GM18502 (cell line): ENCODE measurements around the gene LAMTOR2.
"Not testable (repeated sequence)": the region's sequence is repeated elsewhere in the genome, so short reads cannot be mapped to it uniquely, and the experiment has no call there.

Experiments used
- ATAC-seq: cut with Tn5 transposase; IDR thresholded peaks from one replicate; pipeline ENCODE4 v1.9.1; 2021; ENCODE audit warnings: mild to moderate bottlenecking; ENCODE audit not compliant: unreplicated experiment, poor library complexity

The LAMTOR2 gene

DNA sequence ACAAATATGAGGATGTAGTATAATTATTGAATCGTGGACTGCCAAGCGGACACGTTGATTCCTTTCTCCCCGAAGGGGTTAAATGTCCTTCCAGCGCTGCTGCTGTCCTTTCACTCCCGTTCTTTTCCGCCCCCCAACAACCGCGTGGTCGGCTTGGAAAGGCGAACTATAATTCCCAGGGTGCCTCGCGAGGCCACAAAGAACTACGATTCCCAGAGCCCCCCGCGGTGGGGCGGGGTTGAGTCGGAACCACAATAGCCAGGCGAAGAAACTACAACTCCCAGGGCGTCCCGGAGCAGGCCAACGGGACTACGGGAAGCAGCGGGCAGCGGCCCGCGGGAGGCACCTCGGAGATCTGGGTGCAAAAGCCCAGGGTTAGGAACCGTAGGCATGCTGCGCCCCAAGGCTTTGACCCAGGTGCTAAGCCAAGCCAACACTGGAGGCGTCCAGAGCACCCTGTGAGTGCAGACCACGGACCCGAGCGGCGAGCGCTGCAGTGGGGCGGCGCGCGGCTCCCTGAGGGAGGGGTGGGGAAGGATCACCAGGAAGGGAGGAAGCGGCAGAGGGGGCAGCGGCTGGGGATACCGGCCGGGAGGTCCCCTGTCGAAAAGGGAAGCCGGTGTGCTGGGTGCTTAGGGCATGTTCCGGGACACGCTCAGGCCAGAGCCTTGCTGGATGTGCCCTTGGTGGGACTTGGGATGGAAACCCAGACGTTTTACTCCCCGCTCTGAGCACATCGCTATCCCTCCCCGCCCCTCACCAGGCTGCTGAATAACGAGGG, at the start of gene LAMTOR2:
TSS of gene LAMTOR2 (plus strand) at position 283 of the 781 bp plus-strand sequence. CDS start at position 391, 108 bp downstream.
- peak; percentile 69 for ATAC-seq

DNA sequence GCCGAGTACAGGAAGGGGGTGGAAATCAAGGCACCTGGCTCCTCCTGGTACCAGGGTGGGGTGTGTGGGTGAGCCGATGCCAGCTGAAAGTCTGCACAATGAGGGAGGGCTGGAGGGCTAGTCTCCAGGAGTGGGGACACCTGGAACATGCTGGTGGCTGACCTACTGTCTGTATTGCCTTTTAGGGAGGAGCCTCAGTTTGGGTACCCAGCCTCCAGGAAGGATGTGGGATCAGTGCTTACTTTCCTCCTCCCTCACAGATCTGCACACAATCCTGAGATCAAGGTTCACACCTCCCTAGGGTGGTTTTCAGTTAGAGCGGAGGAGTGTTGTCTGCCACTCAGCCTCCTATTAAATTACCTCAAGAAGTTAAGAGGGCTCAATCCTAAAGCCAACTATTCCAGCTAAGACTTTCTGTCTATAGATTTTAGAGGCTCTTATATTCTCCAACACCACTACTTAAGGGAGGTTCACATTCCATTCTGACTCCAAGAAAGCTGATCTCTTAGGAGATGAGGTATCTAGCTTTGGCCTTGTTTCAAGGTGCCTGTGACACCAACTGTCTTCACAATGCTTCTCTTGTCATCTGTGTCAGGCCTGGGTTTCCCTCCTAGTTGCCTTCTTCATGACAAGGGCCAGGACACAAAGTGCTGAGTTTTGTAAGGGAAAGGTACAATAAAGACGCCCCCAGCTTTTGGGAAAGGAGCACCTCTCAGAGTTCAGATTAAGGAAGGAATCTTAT, 49.6 kb upstream of the LAMTOR2 start:
- ATAC-seq, result no peak

DNA sequence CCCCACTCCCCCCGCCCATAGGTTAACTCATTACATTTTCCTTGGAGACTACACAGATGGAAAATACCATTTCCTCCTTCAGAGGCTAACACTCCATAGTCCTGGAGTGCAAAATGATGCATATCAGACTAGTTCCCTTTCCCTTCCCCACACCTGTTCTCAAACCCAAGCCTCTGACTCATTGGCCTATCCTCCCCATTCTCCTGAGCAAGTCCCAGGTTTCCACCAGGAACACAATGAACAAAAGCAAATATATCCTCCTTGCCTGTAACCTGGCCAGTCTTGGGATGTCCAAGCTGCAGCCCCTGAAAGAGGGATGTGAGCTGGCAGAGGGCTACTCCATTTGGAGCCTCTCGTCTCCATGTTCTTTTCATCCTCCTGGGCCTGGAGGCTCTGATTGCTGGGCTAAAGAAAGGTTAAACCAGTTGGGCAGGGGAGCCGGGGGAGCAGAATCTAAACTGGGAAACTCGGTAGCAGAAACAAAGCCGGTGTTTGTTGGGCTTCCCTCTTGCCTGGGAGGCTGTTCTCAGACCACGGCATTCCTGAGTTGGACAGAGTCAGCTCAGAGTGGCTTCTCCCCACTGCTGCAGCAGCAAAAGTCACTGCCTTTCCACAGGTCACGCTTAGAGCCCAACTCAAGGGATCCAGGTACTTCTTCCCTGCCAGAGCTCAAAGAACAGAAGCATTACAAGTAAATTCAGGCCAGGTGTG, 47.8 kb upstream of the LAMTOR2 start:
- ATAC-seq, result no peak

DNA sequence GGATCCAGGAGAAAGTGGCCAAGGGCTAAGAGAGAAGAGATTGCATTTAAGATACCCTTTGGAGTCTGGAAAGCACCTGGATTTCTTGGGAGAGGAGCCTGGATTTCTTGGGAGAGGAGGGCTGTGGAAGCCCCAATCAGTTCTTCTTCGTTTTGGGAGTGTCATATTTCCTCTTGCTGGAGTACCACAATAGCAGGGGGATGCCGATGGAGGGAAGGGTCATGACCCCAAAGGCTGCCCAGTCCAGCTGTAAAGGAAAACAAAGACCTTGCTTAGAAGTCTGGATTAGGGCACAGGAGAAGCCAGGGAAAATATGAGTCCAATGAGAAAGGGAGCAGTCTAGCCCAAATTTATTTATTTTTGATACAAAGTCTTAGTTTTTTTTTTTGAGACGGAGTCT, 45.2 kb upstream of the LAMTOR2 start:
- no peak for ATAC-seq

DNA sequence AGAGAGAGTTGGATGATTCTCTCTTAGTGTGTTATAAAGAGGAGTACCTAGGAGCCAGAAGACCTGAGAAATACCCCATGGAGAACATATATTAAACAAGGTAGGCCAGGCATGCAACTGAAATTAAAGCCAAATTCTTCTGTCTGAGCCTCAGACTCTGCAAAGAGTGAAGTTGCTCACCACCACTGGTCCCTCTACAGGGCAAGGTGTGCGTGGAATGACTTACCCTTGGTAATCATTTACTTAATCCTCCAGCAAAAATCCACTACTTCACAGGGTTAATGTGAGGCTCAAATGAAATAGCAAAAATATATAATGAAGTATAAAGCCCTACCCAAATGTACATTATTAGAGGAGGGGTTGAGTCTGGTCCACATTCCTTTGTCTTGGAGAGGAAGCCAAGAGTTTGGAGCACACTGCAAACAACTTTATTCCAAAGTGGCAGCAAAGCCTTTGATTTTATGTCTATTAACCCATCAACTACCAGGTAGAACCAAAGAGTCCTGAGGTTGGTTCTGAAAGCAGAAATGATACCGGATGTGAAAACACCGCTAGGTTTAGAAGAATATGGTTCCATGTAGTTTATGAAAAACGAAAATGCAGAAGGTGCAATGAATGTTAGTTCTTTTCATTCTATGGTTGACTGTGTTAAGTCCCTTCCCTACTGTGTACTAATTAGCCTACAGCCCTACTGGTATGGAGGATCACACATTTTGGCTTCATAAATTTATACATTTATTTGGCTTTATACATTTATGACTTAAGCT, 42.3 kb upstream of the LAMTOR2 start:
- ATAC-seq, result peak; percentile 83

DNA sequence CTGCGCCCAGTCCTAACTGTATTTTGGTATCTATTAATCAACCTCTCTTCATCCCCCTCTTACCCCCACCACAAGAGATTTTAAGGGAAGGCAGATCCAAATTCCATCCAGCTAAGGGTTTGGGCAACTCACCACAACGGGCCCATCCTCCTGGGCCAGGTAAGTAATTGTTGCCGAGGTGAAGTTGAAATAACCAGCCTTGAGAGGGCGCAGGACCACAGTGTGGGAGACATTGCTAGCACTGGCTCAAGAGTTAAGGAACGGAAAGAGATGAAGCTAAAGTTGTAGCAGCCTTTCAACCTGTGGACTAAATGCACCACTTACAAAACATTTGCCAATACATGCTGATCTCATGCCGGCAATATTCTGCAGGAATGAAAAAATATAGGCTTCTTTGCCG, 39.8 kb upstream of the LAMTOR2 start:
- no peak for ATAC-seq

DNA sequence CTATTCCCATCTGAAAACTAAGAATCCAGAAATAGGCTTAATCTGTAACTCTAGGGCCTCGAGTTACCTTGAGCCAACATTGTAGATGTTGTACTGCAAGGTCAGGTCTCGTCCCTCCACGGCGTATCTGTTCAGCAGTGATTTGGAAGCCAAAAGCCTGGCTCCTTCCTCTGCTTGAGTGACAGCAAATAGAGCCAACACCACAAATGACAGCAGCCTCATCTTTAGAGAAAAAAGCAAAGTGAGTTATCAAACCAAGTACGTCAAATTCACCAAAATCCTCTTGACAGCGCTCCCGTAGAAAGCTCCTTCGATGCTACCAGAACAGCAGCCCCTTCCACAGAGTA, 34.7 kb upstream of the LAMTOR2 start:
- no peak for ATAC-seq

DNA sequence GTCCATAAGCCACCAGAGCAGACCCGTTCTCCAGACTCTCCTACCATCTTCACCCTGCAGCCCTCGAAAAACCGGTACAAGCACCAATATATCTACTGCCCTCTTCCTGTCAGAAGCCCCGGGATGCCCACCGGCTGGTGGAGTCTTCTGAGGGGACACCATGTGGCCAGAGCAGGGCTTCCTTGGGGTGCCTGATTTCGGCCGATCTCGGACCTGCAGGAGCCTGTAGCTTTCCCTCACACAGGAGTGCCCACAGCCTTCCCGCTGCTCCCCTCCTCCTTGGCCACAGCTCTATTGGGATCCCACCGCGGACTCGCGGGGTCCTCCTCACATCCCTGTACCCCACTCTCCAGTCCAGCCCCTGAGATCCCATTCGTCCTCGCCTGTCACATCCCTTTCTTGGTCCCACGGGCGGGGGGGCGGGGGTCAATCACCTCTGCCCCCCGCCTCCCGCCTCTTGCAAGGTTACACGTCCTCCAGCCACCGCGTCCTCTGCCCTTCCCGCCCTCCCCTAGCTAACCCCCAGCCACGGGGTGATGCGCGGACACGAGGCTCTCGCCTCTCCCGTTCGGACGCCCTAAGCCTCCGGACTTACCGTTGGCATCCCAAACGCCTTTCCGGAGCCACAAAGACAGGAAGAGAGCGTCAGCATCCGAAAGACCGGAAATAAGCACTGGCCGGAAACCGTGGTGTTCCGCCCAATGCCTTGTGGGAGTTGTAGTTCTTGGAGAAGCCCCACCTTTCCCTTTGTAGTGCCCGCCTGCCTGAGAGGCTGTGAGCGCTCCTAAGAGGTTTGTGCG, 34.1 kb upstream of the LAMTOR2 start, which contains the start of gene SSR2:
TSS of gene SSR2 (minus strand) at position 659 of the 800 bp plus-strand sequence. CDS start 784 bp downstream, outside the sequence.
- peak; percentile 96 for ATAC-seq

DNA sequence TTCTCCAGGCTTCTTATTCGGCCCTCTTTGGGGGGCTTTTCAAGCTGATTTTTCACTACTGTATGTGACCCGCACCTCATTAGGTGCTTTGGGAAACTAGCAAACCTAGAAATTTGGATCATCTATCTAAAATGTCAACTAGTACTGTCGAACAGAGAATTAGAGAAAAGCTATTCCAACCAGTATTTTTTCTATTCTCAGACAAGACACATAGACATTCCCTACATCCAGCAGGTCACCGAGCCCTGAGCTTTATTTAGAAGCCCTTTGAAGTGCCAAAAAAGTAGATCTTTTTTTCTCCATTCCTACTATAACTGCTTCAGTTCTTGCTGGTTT, 33.5 kb upstream of the LAMTOR2 start:
- ATAC-seq, result no peak

DNA sequence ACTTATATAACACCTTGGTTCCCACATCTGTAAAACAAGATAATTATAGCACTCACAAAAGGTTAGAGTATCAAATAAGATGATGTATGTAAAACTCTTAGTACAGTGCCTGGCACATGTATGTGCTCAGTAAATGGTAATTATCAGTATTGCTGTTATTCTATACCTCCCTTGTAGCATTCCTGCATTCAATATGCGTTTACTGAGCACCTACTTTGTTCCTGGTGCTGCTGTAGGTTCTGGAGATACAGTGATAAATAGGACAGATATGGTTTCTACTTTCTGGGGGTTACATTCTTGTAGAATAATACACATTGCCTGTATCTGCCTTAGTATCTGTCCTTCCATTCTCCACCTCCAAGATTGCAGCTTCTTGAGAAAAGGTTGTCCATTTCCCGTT, 32.6 kb upstream of the LAMTOR2 start:
- no peak for ATAC-seq

DNA sequence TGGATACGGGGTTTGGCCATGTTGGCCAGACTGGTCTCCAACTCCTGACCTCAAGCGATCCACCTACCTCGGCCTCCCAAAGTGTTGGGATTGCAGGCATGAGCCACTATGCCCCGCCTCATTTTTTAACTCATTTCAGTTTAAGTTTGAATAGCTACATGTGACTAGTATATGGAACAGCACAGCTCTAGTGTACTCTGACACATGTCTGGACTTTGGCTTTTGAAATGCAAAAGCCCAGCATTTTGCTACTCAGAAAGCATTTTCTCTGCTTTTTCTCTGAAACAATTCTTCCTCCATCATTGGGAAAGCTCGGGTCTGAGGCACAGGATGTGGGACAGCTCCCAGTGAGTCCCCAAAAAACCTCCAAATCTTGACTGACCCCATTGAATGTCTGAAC, 29.8 kb upstream of the LAMTOR2 start:
- no peak for ATAC-seq

DNA sequence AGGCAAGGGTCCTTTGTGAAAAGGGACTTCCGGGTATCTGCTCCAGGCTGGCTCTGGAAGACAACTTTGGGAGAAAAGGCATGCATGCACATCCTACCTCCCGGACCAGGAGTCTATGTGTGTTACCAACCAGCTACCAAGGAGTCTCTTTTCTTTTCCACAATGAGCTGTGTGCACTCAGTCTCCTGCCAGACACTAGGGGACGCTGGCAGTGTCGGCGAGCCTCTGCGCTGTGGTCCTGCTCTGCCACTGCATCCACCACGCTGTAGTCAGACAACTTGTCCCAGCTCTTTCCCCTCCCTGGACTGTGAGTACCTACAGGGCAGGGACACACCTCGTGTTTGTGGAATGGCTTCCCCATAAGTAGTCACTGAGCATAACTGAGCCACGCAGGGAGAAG, 28.7 kb upstream of the LAMTOR2 start:
- no peak for ATAC-seq

DNA sequence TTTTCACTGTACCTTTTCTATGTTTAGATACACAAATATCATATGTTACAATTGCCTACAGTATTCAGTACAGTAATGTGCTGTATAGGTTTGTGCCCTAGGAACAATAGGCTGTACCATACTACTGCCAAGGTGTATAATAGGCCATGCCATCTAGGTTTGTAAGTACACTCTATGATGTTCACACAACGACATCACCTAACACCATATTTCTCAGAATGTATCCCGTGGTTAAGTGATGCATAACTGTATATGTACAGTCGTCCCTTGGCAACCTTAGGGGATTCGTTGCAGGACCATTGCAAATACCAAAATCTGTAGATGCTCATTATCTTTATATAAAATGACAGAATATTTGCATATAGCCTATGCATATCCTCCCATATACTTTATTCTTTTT, 28.0 kb upstream of the LAMTOR2 start:
- no peak for ATAC-seq

DNA sequence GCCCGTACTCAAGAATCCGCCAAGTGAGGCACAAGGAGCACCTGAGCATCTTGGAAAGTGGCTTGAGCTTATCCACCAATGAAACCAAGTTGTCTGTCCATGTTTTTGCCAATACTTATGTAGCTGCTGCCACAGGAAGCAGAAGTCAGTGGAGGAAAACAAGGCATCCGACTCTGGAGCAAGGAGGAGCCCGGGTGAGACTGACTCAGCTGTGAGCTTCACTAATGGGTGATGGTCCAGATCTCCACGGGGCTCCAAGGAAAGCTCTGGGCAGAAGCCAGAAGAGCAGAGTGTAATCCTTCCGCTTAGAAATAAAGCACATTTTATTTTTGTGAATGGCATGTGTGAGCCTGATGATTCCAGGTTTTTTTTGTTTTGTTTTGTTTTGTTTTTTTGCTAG, 21.6 kb upstream of the LAMTOR2 start:
- no peak for ATAC-seq

DNA sequence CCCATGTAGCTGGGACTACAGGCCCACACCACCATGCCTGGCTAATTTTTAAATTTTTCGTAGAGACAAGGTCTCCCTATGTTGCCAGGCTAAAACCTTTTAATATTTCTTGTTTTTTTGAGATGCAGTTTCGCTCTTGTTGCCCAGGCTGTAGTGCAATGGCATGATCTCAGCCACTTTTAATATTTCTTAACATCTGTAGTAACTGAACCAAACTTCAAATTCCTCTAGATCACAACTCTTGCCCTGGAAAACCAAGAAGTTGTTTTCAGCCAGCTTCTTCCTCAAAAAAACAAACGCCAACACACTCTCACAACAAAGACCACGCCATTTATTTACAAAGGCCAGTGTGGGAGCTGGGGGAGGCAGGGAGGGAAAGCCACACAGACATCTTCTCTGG, 19.6 kb upstream of the LAMTOR2 start:
- not testable (repeated sequence) for ATAC-seq

DNA sequence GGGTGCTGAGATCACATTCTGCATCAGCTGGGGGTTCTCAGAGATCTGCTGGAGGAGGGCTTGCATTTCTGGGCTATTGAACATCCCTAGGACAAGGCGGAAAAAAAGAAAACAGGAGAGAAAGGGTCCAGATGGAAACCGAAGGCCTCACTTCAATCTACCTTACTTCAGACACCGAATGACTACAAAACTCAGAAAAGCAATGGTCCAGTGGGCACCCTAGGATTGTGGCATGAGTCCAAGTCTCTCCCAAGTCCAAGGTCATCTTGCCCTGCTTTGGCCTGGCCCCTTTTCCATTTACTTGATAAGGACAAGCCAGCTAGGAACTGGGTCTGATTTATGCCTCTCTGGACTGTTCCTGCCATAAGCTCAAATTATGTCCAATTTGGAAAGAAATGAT, 11.8 kb upstream of the LAMTOR2 start:
- ATAC-seq, result no peak

DNA sequence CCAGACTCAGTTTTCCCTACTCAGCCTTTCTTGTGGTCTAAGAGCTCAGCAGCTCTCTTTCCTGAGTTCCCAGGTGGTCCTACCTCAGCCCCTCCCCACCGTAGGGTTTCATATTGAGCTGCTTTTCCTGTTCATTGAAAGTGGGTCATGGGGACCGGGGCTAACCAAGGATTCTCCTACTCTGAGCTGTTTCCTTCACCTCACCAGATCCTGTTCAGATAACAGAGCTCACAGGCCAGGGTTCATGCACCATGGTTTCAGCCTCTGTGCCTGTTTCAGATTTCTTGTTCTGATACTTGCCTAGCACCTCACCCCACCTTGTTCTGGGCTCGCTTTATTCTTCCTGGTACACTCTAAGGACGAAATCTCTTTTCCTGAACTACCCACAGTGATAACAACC, 9.5 kb upstream of the LAMTOR2 start:
- no peak for ATAC-seq

DNA sequence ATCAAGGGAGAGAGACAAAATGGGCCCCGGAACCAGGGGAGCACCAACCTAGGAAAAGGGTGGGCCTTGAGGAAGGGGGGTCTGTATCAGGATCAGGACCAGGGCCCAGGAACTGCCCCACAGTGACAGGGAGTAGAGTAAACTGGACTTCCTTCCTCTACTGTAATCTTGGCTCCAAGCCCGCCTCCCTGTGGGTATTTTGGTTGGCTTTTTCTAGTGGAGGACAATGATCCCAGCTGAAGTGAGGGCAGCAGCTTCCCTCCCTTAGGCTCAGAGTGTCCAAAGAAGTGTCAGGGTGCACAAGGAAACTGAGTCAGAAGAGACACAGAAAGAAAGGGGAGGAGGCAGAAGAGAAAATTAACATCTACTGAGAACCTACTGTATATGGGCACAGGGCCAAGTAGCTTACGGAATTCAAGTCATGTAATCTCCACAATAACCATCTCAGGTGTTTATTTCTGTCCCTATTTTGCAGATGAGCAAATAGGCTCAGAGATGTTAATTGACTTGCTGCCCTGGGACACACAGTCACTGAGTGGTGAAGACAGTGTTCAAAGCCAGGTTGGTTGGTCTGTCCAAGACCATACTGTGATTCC, 5.8 kb upstream of the LAMTOR2 start:
- ATAC-seq, result no peak

DNA sequence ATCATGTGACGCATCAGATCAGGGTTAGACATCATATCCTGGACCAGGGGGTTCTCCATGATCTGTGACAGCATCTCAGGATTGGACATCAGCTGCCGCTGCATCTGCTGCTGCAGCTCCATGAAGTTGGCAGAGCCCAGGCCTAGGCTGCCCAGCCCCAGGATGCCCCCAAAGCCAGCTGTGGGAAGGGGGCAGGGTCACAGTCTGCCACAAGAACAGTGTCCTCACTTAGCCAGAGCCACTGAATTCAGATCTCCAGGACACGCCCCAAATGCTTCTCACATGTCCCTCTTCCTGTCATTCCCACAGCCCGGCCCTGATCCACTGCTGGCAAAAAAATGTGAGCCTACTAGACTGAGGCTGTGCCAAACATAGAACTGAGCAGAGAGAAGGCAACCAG, 4.2 kb upstream of the LAMTOR2 start:
- ATAC-seq, result no peak
